ENCODE measurements around the gene TSKS.
A peak's percentile ranks its signal among the peaks of the same experiment; 100 is the strongest.

Gene TSKS

GRCh38 chr19:49803529-49803856, 40.4 kb upstream of the TSKS start:
- Histone ChIP-seq H3K4me1 (ENCODE audit: control insufficient read depth, insufficient read depth, low read length) (no peaks in the 10 kb centered on the region), H3K4me3 (ENCODE audit: low read depth, low read length) (no peak overlapping the region), H3K9ac (ENCODE audit: low read depth, low read length) (no peak overlapping the region), H3K36me3 (ENCODE audit: control insufficient read depth, insufficient read depth, low read length) (peaks cover 39% of the 10 kb centered on the region), H3K9me3 (ENCODE audit: control insufficient read depth, insufficient read depth, low read length) (no peaks in the 10 kb centered on the region), H3K27me3 (ENCODE audit: control insufficient read depth, insufficient read depth, low read length) (no peaks in the 10 kb centered on the region)

- H3K36me3 ChIP-seq (ENCODE audit: control insufficient read depth, insufficient read depth, low read length), result peaks cover 44% of the 10 kb centered on the region
- H3K4me1 ChIP-seq (ENCODE audit: control insufficient read depth, insufficient read depth, low read length), result no peaks in the 10 kb centered on the region
- no peak overlapping the region for H3K9ac ChIP-seq (ENCODE audit: low read depth, low read length)
- peak overlapping the region; percentile 35 for H3K4me3 ChIP-seq (ENCODE audit: low read depth, low read length)
- no peaks in the 10 kb centered on the region for H3K27me3 ChIP-seq (ENCODE audit: control insufficient read depth, insufficient read depth, low read length)
- no peaks in the 10 kb centered on the region for H3K9me3 ChIP-seq (ENCODE audit: control insufficient read depth, insufficient read depth, low read length)
Measured at GRCh38 chr19:49802836-49803528, 39.9 kb upstream of the TSKS start.

GRCh38 chr19:49801966-49802661, 39.0 kb upstream of the TSKS start:
- H3K27me3 ChIP-seq (ENCODE audit: control insufficient read depth, insufficient read depth, low read length), result no peaks in the 10 kb centered on the region
- no peaks in the 10 kb centered on the region for H3K9me3 ChIP-seq (ENCODE audit: control insufficient read depth, insufficient read depth, low read length)
- H3K4me1 ChIP-seq (ENCODE audit: control insufficient read depth, insufficient read depth, low read length), result no peaks in the 10 kb centered on the region
- peaks cover 46% of the 10 kb centered on the region for H3K36me3 ChIP-seq (ENCODE audit: control insufficient read depth, insufficient read depth, low read length)
- H3K9ac ChIP-seq (ENCODE audit: low read depth, low read length), result no peak overlapping the region
- H3K4me3 ChIP-seq (ENCODE audit: low read depth, low read length), result peak overlapping the region; percentile 61

GRCh38 chr19:49801401-49801888, 38.3 kb upstream of the TSKS start:
- Histone ChIP-seq H3K27me3 (ENCODE audit: control insufficient read depth, insufficient read depth, low read length) (no peaks in the 10 kb centered on the region), H3K36me3 (ENCODE audit: control insufficient read depth, insufficient read depth, low read length) (peaks cover 50% of the 10 kb centered on the region), H3K9ac (ENCODE audit: low read depth, low read length) (no peak overlapping the region), H3K4me1 (ENCODE audit: control insufficient read depth, insufficient read depth, low read length) (no peaks in the 10 kb centered on the region), H3K4me3 (ENCODE audit: low read depth, low read length) (peak overlapping the region; percentile 61), H3K9me3 (ENCODE audit: control insufficient read depth, insufficient read depth, low read length) (no peaks in the 10 kb centered on the region)

- Histone ChIP-seq H3K27me3 (ENCODE audit: control insufficient read depth, insufficient read depth, low read length) (no peaks in the 10 kb centered on the region), H3K4me3 (ENCODE audit: low read depth, low read length) (no peak overlapping the region), H3K36me3 (ENCODE audit: control insufficient read depth, insufficient read depth, low read length) (peaks cover 55% of the 10 kb centered on the region), H3K4me1 (ENCODE audit: control insufficient read depth, insufficient read depth, low read length) (no peaks in the 10 kb centered on the region), H3K9me3 (ENCODE audit: control insufficient read depth, insufficient read depth, low read length) (no peaks in the 10 kb centered on the region), H3K9ac (ENCODE audit: low read depth, low read length) (no peak overlapping the region)
Measured at GRCh38 chr19:49800771-49801170, 37.7 kb upstream of the TSKS start.

GRCh38 chr19:49799798-49800376, 36.8 kb upstream of the TSKS start:
- Histone ChIP-seq H3K4me1 (ENCODE audit: control insufficient read depth, insufficient read depth, low read length) (no peaks in the 10 kb centered on the region), H3K4me3 (ENCODE audit: low read depth, low read length) (no peak overlapping the region), H3K36me3 (ENCODE audit: control insufficient read depth, insufficient read depth, low read length) (peaks cover 62% of the 10 kb centered on the region), H3K9ac (ENCODE audit: low read depth, low read length) (no peak overlapping the region), H3K9me3 (ENCODE audit: control insufficient read depth, insufficient read depth, low read length) (no peaks in the 10 kb centered on the region), H3K27me3 (ENCODE audit: control insufficient read depth, insufficient read depth, low read length) (no peaks in the 10 kb centered on the region)

- Histone ChIP-seq H3K27me3 (ENCODE audit: control insufficient read depth, insufficient read depth, low read length) (no peaks in the 10 kb centered on the region), H3K36me3 (ENCODE audit: control insufficient read depth, insufficient read depth, low read length) (peaks cover 63% of the 10 kb centered on the region), H3K4me1 (ENCODE audit: control insufficient read depth, insufficient read depth, low read length) (no peaks in the 10 kb centered on the region), H3K9me3 (ENCODE audit: control insufficient read depth, insufficient read depth, low read length) (no peaks in the 10 kb centered on the region), H3K4me3 (ENCODE audit: low read depth, low read length) (no peak overlapping the region), H3K9ac (ENCODE audit: low read depth, low read length) (no peak overlapping the region)
Measured at GRCh38 chr19:49799271-49799797, 36.2 kb upstream of the TSKS start.

GRCh38 chr19:49798574-49798973, 35.5 kb upstream of the TSKS start:
- Histone ChIP-seq H3K27me3 (ENCODE audit: control insufficient read depth, insufficient read depth, low read length) (no peaks in the 10 kb centered on the region), H3K4me3 (ENCODE audit: low read depth, low read length) (no peak overlapping the region), H3K4me1 (ENCODE audit: control insufficient read depth, insufficient read depth, low read length) (no peaks in the 10 kb centered on the region), H3K9me3 (ENCODE audit: control insufficient read depth, insufficient read depth, low read length) (no peaks in the 10 kb centered on the region), H3K36me3 (ENCODE audit: control insufficient read depth, insufficient read depth, low read length) (peaks cover 58% of the 10 kb centered on the region), H3K9ac (ENCODE audit: low read depth, low read length) (no peak overlapping the region)

GRCh38 chr19:49795615-49796014, 32.5 kb upstream of the TSKS start:
- Histone ChIP-seq H3K36me3 (ENCODE audit: control insufficient read depth, insufficient read depth, low read length) (peaks cover 61% of the 10 kb centered on the region), H3K9me3 (ENCODE audit: control insufficient read depth, insufficient read depth, low read length) (no peaks in the 10 kb centered on the region), H3K27me3 (ENCODE audit: control insufficient read depth, insufficient read depth, low read length) (no peaks in the 10 kb centered on the region), H3K9ac (ENCODE audit: low read depth, low read length) (no peak overlapping the region), H3K4me1 (ENCODE audit: control insufficient read depth, insufficient read depth, low read length) (no peaks in the 10 kb centered on the region), H3K4me3 (ENCODE audit: low read depth, low read length) (no peak overlapping the region)

GRCh38 chr19:49793561-49793840, 30.4 kb upstream of the TSKS start:
- H3K4me1 ChIP-seq (ENCODE audit: control insufficient read depth, insufficient read depth, low read length), result no peaks in the 10 kb centered on the region
- H3K9me3 ChIP-seq (ENCODE audit: control insufficient read depth, insufficient read depth, low read length), result no peaks in the 10 kb centered on the region
- H3K4me3 ChIP-seq (ENCODE audit: low read depth, low read length), result no peak overlapping the region
- no peak overlapping the region for H3K9ac ChIP-seq (ENCODE audit: low read depth, low read length)
- no peaks in the 10 kb centered on the region for H3K27me3 ChIP-seq (ENCODE audit: control insufficient read depth, insufficient read depth, low read length)
- peaks cover 52% of the 10 kb centered on the region for H3K36me3 ChIP-seq (ENCODE audit: control insufficient read depth, insufficient read depth, low read length)

GRCh38 chr19:49792829-49793560, 29.9 kb upstream of the TSKS start:
- H3K4me3 ChIP-seq (ENCODE audit: low read depth, low read length), result no peak overlapping the region
- no peaks in the 10 kb centered on the region for H3K27me3 ChIP-seq (ENCODE audit: control insufficient read depth, insufficient read depth, low read length)
- no peaks in the 10 kb centered on the region for H3K4me1 ChIP-seq (ENCODE audit: control insufficient read depth, insufficient read depth, low read length)
- no peaks in the 10 kb centered on the region for H3K9me3 ChIP-seq (ENCODE audit: control insufficient read depth, insufficient read depth, low read length)
- peaks cover 48% of the 10 kb centered on the region for H3K36me3 ChIP-seq (ENCODE audit: control insufficient read depth, insufficient read depth, low read length)
- H3K9ac ChIP-seq (ENCODE audit: low read depth, low read length), result no peak overlapping the region

Measured in iPS-15b (cell line).